ENCODE measurements around the gene SIAH2. TPM values are rescaled to one million over a fixed set of nuclear protein-coding genes. Genes with fewer than 3 reads are reported as not detected.
A peak's percentile ranks its signal among the peaks of the same experiment; 100 is the strongest.

The SIAH2 gene
- total and polyA plus RNA-seq, 7 donors, result 8.8 to 15.2 (median 12.8) TPM

GRCh38 chr3:150703756-150704344 lies 59.1 kb downstream of the SIAH2 start, which contains the start of gene ERICH6:
Gene ERICH6, minus strand, starts transcription at chr3:150703920. Its CDS starts 22 bp downstream, at chr3:150703898.
- 0 to 1% (median 0%) methylated on average over 31 to 35 of the region's 35 CpGs for WGBS, 3 donors
- Histone ChIP-seq H3K9me3 (no peaks in the 10 kb centered on the region), H3K36me3 (ENCODE audit: insufficient read depth in 1 of 2, low read depth in 1 of 2) (no peaks in the 10 kb centered on the region), H3K4me3 (peak within 1 kb of the TSS; percentile 75), H3K4me1 (no peaks in the 10 kb centered on the region), H3K27me3 (ENCODE audit: insufficient read depth in 3 of 3, low read length in 2 of 3) (no peaks in the 10 kb centered on the region), H3K27ac (peak within 1 kb of the TSS; percentile 64)
- peak; percentile 93 to 95 for DNase-seq
- ATAC-seq, result peak; percentile 95 to 100 (median 98)
- intact Hi-C loops (cut with DNase I), result loop anchor here in 1 of 2 donors (5.0 kb wide), 1 partner anchor 58 kb away; the partner anchor contains the start of gene SIAH2
- no peak for TF ChIP-seq CTCF (IDR thresholded peaks at IDR 0.05)

GRCh38 chr3:150703299-150703755 lies 59.6 kb downstream of the SIAH2 start:
- Histone ChIP-seq H3K4me1 (no peaks in the 10 kb centered on the region), H3K36me3 (ENCODE audit: insufficient read depth in 1 of 2, low read depth in 1 of 2) (no peaks in the 10 kb centered on the region), H3K9me3 (no peaks in the 10 kb centered on the region), H3K4me3 (peak overlapping the region; percentile 75), H3K27me3 (ENCODE audit: insufficient read depth in 3 of 3, low read length in 2 of 3) (no peaks in the 10 kb centered on the region), H3K27ac (peak overlapping the region; percentile 64)
- intact Hi-C loops (cut with DNase I), result loop anchor here in 1 of 2 donors (5.0 kb wide), 1 partner anchor 59 kb away; the partner anchor contains the start of gene SIAH2
- WGBS, 3 donors, result 4 to 13% (median 5%) methylated on average over 25 to 29 of the region's 29 CpGs
- ATAC-seq (peak; percentile 46 to 67 (median 59)), DNase-seq (peak; percentile 43 to 64)
- no peak for TF ChIP-seq CTCF (IDR thresholded peaks at IDR 0.05)

GRCh38 chr3:150699068-150699639 lies 63.8 kb downstream of the SIAH2 start:
- intact Hi-C loops (cut with DNase I), result no loop called here
- Histone ChIP-seq H3K4me1 (no peaks in the 10 kb centered on the region), H3K36me3 (ENCODE audit: insufficient read depth in 1 of 2, low read depth in 1 of 2) (no peaks in the 10 kb centered on the region), H3K9me3 (no peaks in the 10 kb centered on the region), H3K4me3 (no peak overlapping the region), H3K27me3 (ENCODE audit: insufficient read depth in 3 of 3, low read length in 2 of 3) (no peaks in the 10 kb centered on the region), H3K27ac (no peak overlapping the region)
- ATAC-seq, result no peak
- DNase-seq, result no peak
- TF ChIP-seq CTCF (IDR thresholded peaks at IDR 0.05), result no peak
- 69 to 80% (median 74%) methylated on average over 2 of the region's 2 CpGs for WGBS, 3 donors

GRCh38 chr3:150697646-150698045 lies 65.3 kb downstream of the SIAH2 start:
- no peaks in the 10 kb centered on the region for H3K27me3 ChIP-seq (ENCODE audit: insufficient read depth in 3 of 3, low read length in 2 of 3)
- no peak for TF ChIP-seq CTCF (IDR thresholded peaks at IDR 0.05)
- DNase-seq, result no peak
- no peaks in the 10 kb centered on the region for H3K36me3 ChIP-seq (ENCODE audit: insufficient read depth in 1 of 2, low read depth in 1 of 2)
- intact Hi-C loops (cut with DNase I), result no loop called here
- H3K4me3 ChIP-seq, result no peak overlapping the region
- H3K27ac ChIP-seq, result no peak overlapping the region
- H3K9me3 ChIP-seq, result no peaks in the 10 kb centered on the region
- ATAC-seq, result no peak
- no peaks in the 10 kb centered on the region for H3K4me1 ChIP-seq

All from psoas muscle (tissue), 8 donors.